HepG2 (cell line): ENCODE results near the gene TK2. TPM values are rescaled to one million over a fixed set of nuclear protein-coding genes. Genes with fewer than 3 reads are reported as not detected.

Experiments
- ATF7-NPFF ChIP-seq: sonication (generic); formaldehyde crosslinking; IDR thresholded peaks from 2 replicates; pipeline ENCODE4 v1.8.1; 2023; ENCODE audit warnings: mild to moderate bottlenecking, low read depth, missing genetic modification reagents, moderate library complexity
- BRD4 ChIP-seq: sonication (generic); formaldehyde crosslinking; IDR thresholded peaks from 2 replicates; pipeline ENCODE4 v1.4.0; 2020; ENCODE audit warnings: missing genetic modification reagents
- GZF1 ChIP-seq: sonication (generic); formaldehyde crosslinking; IDR thresholded peaks from 2 replicates; pipeline ENCODE4 v1.5.1; 2020; ENCODE audit warnings: mild to moderate bottlenecking, missing genetic modification reagents
- JUND ChIP-seq: sonication (generic); formaldehyde crosslinking; IDR thresholded peaks from 2 replicates; pipeline ENCODE4 v1.8.0; 2022; ENCODE audit warnings: mild to moderate bottlenecking, missing genetic modification reagents
- KLF15 ChIP-seq: sonication (generic); formaldehyde crosslinking; IDR thresholded peaks from 2 replicates; pipeline ENCODE4 v1.8.1; 2023; ENCODE audit warnings: borderline replicate concordance, mild to moderate bottlenecking, inconsistent platforms, missing genetic modification reagents, mixed read lengths
- MATR3 ChIP-seq: sonication (generic); formaldehyde crosslinking; IDR thresholded peaks from 2 replicates; pipeline ENCODE4 v1.4.0; 2020; ENCODE audit warnings: missing genetic modification reagents
- MIXL1 ChIP-seq: IDR thresholded peaks from 2 replicates; pipeline ENCODE4 v1.6.1; 2016
- NONO ChIP-seq, 2 experiments: fragments of 450-650 bp in 1 of 2; sonication (generic) in 1 of 2; formaldehyde crosslinking in 1 of 2; IDR thresholded peaks in 1 of 2; conservative IDR thresholded peaks in 1 of 2; 2 replicates each; pipeline versions ENCODE4 v1.6.1 to v1.8.0; 2017 to 2022; ENCODE audit warnings: mild to moderate bottlenecking in 1 of 2, missing genetic modification reagents in 1 of 2, moderate library complexity in 1 of 2
- PHB2 ChIP-seq: fragments of 450-650 bp; IDR thresholded peaks from 2 replicates; pipeline ENCODE4 v1.6.1; 2018; ENCODE audit not compliant: partially characterized antibody
- PHF5A ChIP-seq: IDR thresholded peaks from one replicate; pipeline ENCODE4 v1.6.1; 2018; ENCODE audit warnings: low read depth, missing genetic modification reagents; ENCODE audit not compliant: unreplicated experiment
- RFX3 ChIP-seq: IDR thresholded peaks from 2 replicates; pipeline ENCODE4 v1.6.1; 2016; ENCODE audit warnings: missing biosample characterization, missing genetic modification reagents
- SNRNP70 ChIP-seq: fragments of 200-400 bp; formaldehyde crosslinking; IDR thresholded peaks from 2 replicates; pipeline ENCODE4 v1.6.1; 2017; ENCODE audit warnings: mild to moderate bottlenecking, low read depth, low read length, moderate library complexity
- SOX5 ChIP-seq: IDR thresholded peaks from 2 replicates; pipeline ENCODE4 v1.6.1; 2016; ENCODE audit warnings: borderline replicate concordance
- SRY ChIP-seq: sonication (generic); formaldehyde crosslinking; IDR thresholded peaks from 2 replicates; pipeline ENCODE4 v1.8.0; 2022; ENCODE audit warnings: mild to moderate bottlenecking, missing genetic modification reagents
- THAP9 ChIP-seq: sonication (generic); formaldehyde crosslinking; IDR thresholded peaks from 2 replicates; pipeline ENCODE4; 2020; ENCODE audit warnings: missing genetic modification reagents, mild to moderate bottlenecking, borderline replicate concordance
- ZIK1 ChIP-seq: sonication (generic); formaldehyde crosslinking; IDR thresholded peaks from 2 replicates; pipeline ENCODE4 v1.5.0; 2020; ENCODE audit warnings: mild to moderate bottlenecking, low read depth, missing genetic modification reagents, borderline replicate concordance
- ZMAT3 ChIP-seq: sonication (generic); formaldehyde crosslinking; conservative IDR thresholded peaks from 2 replicates; pipeline ENCODE4 v1.7.0; 2021; ENCODE audit warnings: missing genetic modification reagents
- ZNF10 ChIP-seq: sonication (generic); formaldehyde crosslinking; IDR thresholded peaks from 2 replicates; pipeline ENCODE4 v1.4.0; 2020; ENCODE audit warnings: mild to moderate bottlenecking, low read depth, missing genetic modification reagents, borderline replicate concordance
- ZNF256 ChIP-seq: sonication (generic); formaldehyde crosslinking; conservative IDR thresholded peaks from 2 replicates; pipeline ENCODE4 v1.4.0; 2020; ENCODE audit warnings: missing genetic modification reagents
- ZNF367 ChIP-seq: sonication (generic); formaldehyde crosslinking; IDR thresholded peaks from 2 replicates; pipeline ENCODE4 v1.4.0; 2020; ENCODE audit warnings: missing genetic modification reagents, borderline replicate concordance
- ZNF607 ChIP-seq: sonication (generic); formaldehyde crosslinking; IDR thresholded peaks from 2 replicates; pipeline ENCODE4 v1.5.1; 2020; ENCODE audit warnings: missing genetic modification reagents, mild to moderate bottlenecking, borderline replicate concordance
- ZNF619 ChIP-seq: sonication (generic); formaldehyde crosslinking; IDR thresholded peaks from 2 replicates; pipeline ENCODE4 v1.4.0; 2020; ENCODE audit warnings: mild to moderate bottlenecking, missing genetic modification reagents
- ZNF720 ChIP-seq: sonication (generic); formaldehyde crosslinking; IDR thresholded peaks from 2 replicates; pipeline ENCODE4 v1.4.0; 2020; ENCODE audit warnings: missing genetic modification reagents
- ZSCAN30 ChIP-seq: sonication (generic); formaldehyde crosslinking; IDR thresholded peaks from 2 replicates; pipeline ENCODE4 v1.5.0; 2020; ENCODE audit warnings: mild to moderate bottlenecking, missing genetic modification reagents
- polyA plus RNA-seq, 8 experiments: library from polyadenylated mRNA; depleted of rRNA in 3 of 8; stranded (reverse) in 7 of 8; unstranded in 1 of 8; fragments of >200 nt; fragmentation: Illumina TruSeq in 4 of 8; extraction: Trizol in 4 of 8; gene quantifications; 2 replicates each; pipeline versions ENCODE4 v1.2.1 to v1.2.3, GENCODE V29; 2011 to 2016; ENCODE audit warnings: low read depth in 4 of 8, missing spikeins in 1 of 8, mixed read lengths in 1 of 8; ENCODE audit not compliant: insufficient read depth in 1 of 8
- total RNA-seq, 5 experiments: library from RNA; depleted of rRNA; stranded (reverse); fragments of >200 nt; fragmentation: Illumina TruSeq; extraction: Trizol; gene quantifications; 2 replicates each; pipeline ENCODE4 v1.2.3, GENCODE V29; 2016; ENCODE audit warnings: low read depth in 1 of 5
- TF ChIP-seq, protein P1 (sequence below): sonication (generic); formaldehyde crosslinking; IDR thresholded peaks from 2 replicates; pipeline ENCODE4 v1.5.0; 2020; ENCODE audit warnings: mild to moderate bottlenecking, missing genetic modification reagents
- TF ChIP-seq, protein P2 (sequence below): sonication (generic); formaldehyde crosslinking; IDR thresholded peaks from 2 replicates; pipeline ENCODE4 v1.4.0; 2020; ENCODE audit warnings: low read depth, mild to moderate bottlenecking, missing genetic modification reagents

Gene TK2
- total and polyA plus RNA-seq, 2 of the 13 experiments (the other 11 are each of a cell fraction or from before 2014, with no cell fraction given), result 18.7 to 21.0 TPM

GRCh38 chr16:66516808-66517585 is 32.9 kb downstream of the TK2 start (continued):
- TF ChIP-seq SNRNP70, result no peak
- no peak for TF ChIP-seq ZNF367 (CRISPR knock-in tag)
- TF ChIP-seq SRY (CRISPR knock-in tag), result 0 out of 2 replicates have a peak, but pooled peaks have one; percentile 8
- peak; percentile 45 for TF ChIP-seq ZNF619 (CRISPR knock-in tag)
- no peak for TF ChIP-seq GZF1 (CRISPR knock-in tag)
- TF ChIP-seq ZNF256 (CRISPR knock-in tag), result peak; percentile 72
- TF ChIP-seq NONO (IDR thresholded peaks at IDR 0.05), result no peak
- TF ChIP-seq NONO (CRISPR knock-in tag; conservative IDR thresholded peaks at IDR 0.05), result peak; percentile 95
- TF ChIP-seq ATF7-NPFF (CRISPR knock-in tag), result peak; percentile 85
- peak; percentile 94 for TF ChIP-seq SOX5 (CRISPR knock-in tag)
- peak; percentile 96; the same call in 1 of the 2 replicates for TF ChIP-seq ZNF607 (CRISPR knock-in tag)
- TF ChIP-seq, protein P1, sequence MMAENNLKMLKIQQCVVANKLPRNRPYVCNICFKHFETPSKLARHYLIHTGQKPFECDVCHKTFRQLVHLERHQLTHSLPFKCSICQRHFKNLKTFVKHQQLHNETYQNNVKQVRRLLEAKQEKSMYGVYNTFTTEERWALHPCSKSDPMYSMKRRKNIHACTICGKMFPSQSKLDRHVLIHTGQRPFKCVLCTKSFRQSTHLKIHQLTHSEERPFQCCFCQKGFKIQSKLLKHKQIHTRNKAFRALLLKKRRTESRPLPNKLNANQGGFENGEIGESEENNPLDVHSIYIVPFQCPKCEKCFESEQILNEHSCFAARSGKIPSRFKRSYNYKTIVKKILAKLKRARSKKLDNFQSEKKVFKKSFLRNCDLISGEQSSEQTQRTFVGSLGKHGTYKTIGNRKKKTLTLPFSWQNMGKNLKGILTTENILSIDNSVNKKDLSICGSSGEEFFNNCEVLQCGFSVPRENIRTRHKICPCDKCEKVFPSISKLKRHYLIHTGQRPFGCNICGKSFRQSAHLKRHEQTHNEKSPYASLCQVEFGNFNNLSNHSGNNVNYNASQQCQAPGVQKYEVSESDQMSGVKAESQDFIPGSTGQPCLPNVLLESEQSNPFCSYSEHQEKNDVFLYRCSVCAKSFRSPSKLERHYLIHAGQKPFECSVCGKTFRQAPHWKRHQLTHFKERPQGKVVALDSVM (CRISPR knock-in tag), result peak; percentile 71
- TF ChIP-seq ZNF720 (CRISPR knock-in tag), result no peak
- TF ChIP-seq RFX3, result no peak
- TF ChIP-seq ZMAT3 (CRISPR knock-in tag), result peak; percentile 92
- peak; percentile 91 for TF ChIP-seq BRD4
- TF ChIP-seq JUND, result peak; percentile 98
- TF ChIP-seq MIXL1 (CRISPR knock-in tag), result peak; percentile 86
- peak; percentile 64; the same call in 1 of the 2 replicates for TF ChIP-seq THAP9 (CRISPR knock-in tag)
- no peak for TF ChIP-seq ZSCAN30
- peak; percentile 99; the same call in 1 of the 2 replicates for TF ChIP-seq KLF15 (CRISPR knock-in tag)
- TF ChIP-seq ZIK1 (CRISPR knock-in tag), result no peak
- TF ChIP-seq, protein P2, sequence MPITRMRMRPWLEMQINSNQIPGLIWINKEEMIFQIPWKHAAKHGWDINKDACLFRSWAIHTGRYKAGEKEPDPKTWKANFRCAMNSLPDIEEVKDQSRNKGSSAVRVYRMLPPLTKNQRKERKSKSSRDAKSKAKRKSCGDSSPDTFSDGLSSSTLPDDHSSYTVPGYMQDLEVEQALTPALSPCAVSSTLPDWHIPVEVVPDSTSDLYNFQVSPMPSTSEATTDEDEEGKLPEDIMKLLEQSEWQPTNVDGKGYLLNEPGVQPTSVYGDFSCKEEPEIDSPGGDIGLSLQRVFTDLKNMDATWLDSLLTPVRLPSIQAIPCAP (CRISPR knock-in tag), result no peak
- no peak for TF ChIP-seq PHF5A (CRISPR knock-in tag)
- TF ChIP-seq PHB2, result no peak
- TF ChIP-seq ZNF10, result no peak
- TF ChIP-seq MATR3 (CRISPR knock-in tag), result no peak
